ENCODE data around the gene B4GALT3.
"Not testable (repeated sequence)": the region's sequence is repeated elsewhere in the genome, so short reads cannot be mapped to it uniquely, and the experiment has no call there.

Gene B4GALT3

GRCh38 chr1:161177112-161177935 is at the start of gene B4GALT3:
Gene B4GALT3, minus strand, starts transcription at chr1:161177507. Its CDS starts 1,447 bp downstream, at chr1:161176060.
- DNase-seq (ENCODE audit: low spot score in 2 of 2): peak; percentile 56 to 95
- peaks cover 20% of the 10 kb centered on the region for H3K36me3 ChIP-seq (replicated peaks)
- peaks cover 14% of the 10 kb centered on the region for H3K4me1 ChIP-seq
- in situ Hi-C loops (cut with MboI; ENCODE audit: low sequenced_read_pairs): loop anchor here (25.0 kb wide), 1 partner anchor 560 kb away; the partner anchor contains the start of gene DUSP12
- no peaks in the 10 kb centered on the region for H3K27me3 ChIP-seq (ENCODE audit: low read depth)
- H3K4me3 ChIP-seq: peak within 1 kb of the TSS; percentile 76
- no peaks in the 10 kb centered on the region for H3K9me3 ChIP-seq

GRCh38 chr1:161226759-161227158 is 49.5 kb upstream of the B4GALT3 start:
- DNase-seq (ENCODE audit: low spot score in 2 of 2): no peak
- H3K27me3 ChIP-seq (ENCODE audit: low read depth): no peaks in the 10 kb centered on the region
- H3K4me1 ChIP-seq: peaks cover 11% of the 10 kb centered on the region
- peak overlapping the region; percentile 69 for H3K4me3 ChIP-seq
- peaks cover 20% of the 10 kb centered on the region for H3K36me3 ChIP-seq (replicated peaks)
- H3K9me3 ChIP-seq: peaks cover 2% of the 10 kb centered on the region; the same call in 1 of the 2 replicates
- in situ Hi-C loops (cut with MboI; ENCODE audit: low sequenced_read_pairs): loop anchor here (5.0 kb wide), 1 partner anchor 156 kb away; no protein-coding TSS in a partner anchor

GRCh38 chr1:161226320-161226711 is 49.0 kb upstream of the B4GALT3 start:
- Histone ChIP-seq H3K9me3 (peaks cover 2% of the 10 kb centered on the region; the same call in 1 of the 2 replicates), H3K27me3 (ENCODE audit: low read depth) (no peaks in the 10 kb centered on the region), H3K36me3 (replicated peaks) (peaks cover 20% of the 10 kb centered on the region), H3K4me3 (peak overlapping the region; percentile 69), H3K4me1 (peaks cover 11% of the 10 kb centered on the region)
- peak; percentile 22 to 38 for DNase-seq (ENCODE audit: low spot score in 2 of 2)
- in situ Hi-C loops (cut with MboI; ENCODE audit: low sequenced_read_pairs): loop anchor here (5.0 kb wide), 1 partner anchor 156 kb away; no protein-coding TSS in a partner anchor

GRCh38 chr1:161225534-161226319 is 48.4 kb upstream of the B4GALT3 start, which contains the start of gene TOMM40L:
Gene TOMM40L, plus strand, starts transcription at chr1:161226060. Its CDS starts 430 bp downstream, at chr1:161226490.
- H3K4me3 ChIP-seq: peak within 1 kb of the TSS; percentile 69
- no peaks in the 10 kb centered on the region for H3K27me3 ChIP-seq (ENCODE audit: low read depth)
- peak; percentile 94 to 99 for DNase-seq (ENCODE audit: low spot score in 2 of 2)
- peaks cover 2% of the 10 kb centered on the region; the same call in 1 of the 2 replicates for H3K9me3 ChIP-seq
- peaks cover 20% of the 10 kb centered on the region for H3K36me3 ChIP-seq (replicated peaks)
- in situ Hi-C loops (cut with MboI; ENCODE audit: low sequenced_read_pairs): loop anchor here (5.0 kb wide), 1 partner anchor 157 kb away; no protein-coding TSS in a partner anchor
- peaks cover 11% of the 10 kb centered on the region for H3K4me1 ChIP-seq

GRCh38 chr1:161225178-161225533 is 47.8 kb upstream of the B4GALT3 start:
- Histone ChIP-seq H3K27me3 (ENCODE audit: low read depth) (no peaks in the 10 kb centered on the region), H3K4me1 (peaks cover 11% of the 10 kb centered on the region), H3K36me3 (replicated peaks) (peaks cover 20% of the 10 kb centered on the region), H3K4me3 (0 out of 2 replicates have a peak overlapping the region, but pooled peaks have one; percentile 0), H3K9me3 (peaks cover 2% of the 10 kb centered on the region; the same call in 1 of the 2 replicates)
- no peak for DNase-seq (ENCODE audit: low spot score in 2 of 2)
- in situ Hi-C loops (cut with MboI; ENCODE audit: low sequenced_read_pairs): loop anchor here (5.0 kb wide), 1 partner anchor 157 kb away; no protein-coding TSS in a partner anchor

GRCh38 chr1:161224695-161225087 is 47.4 kb upstream of the B4GALT3 start:
- H3K4me1 ChIP-seq: peaks cover 11% of the 10 kb centered on the region
- H3K4me3 ChIP-seq; DNase-seq (ENCODE audit: low spot score in 2 of 2); H3K9me3 ChIP-seq; H3K27me3 ChIP-seq (ENCODE audit: low read depth): not testable (repeated sequence)
- peaks cover 20% of the 10 kb centered on the region for H3K36me3 ChIP-seq (replicated peaks)
- in situ Hi-C loops (cut with MboI; ENCODE audit: low sequenced_read_pairs): loop anchor here (5.0 kb wide), 1 partner anchor 158 kb away; no protein-coding TSS in a partner anchor

- peaks cover 2% of the 10 kb centered on the region; the same call in 1 of the 2 replicates for H3K9me3 ChIP-seq
- no peak for DNase-seq (ENCODE audit: low spot score in 2 of 2)
- peaks cover 13% of the 10 kb centered on the region for H3K36me3 ChIP-seq (replicated peaks)
- H3K4me3 ChIP-seq: no peak overlapping the region
- peaks cover 11% of the 10 kb centered on the region for H3K4me1 ChIP-seq
- in situ Hi-C loops (cut with MboI; ENCODE audit: low sequenced_read_pairs): no loop called here
- H3K27me3 ChIP-seq (ENCODE audit: low read depth): no peaks in the 10 kb centered on the region
These were observed 46.7 kb upstream of the B4GALT3 start for GRCh38 chr1:161223805-161224694.

- Histone ChIP-seq H3K4me1 (peaks cover 11% of the 10 kb centered on the region), H3K36me3 (replicated peaks) (no peaks in the 10 kb centered on the region), H3K4me3 (no peak overlapping the region), H3K9me3 (peaks cover 2% of the 10 kb centered on the region; the same call in 1 of the 2 replicates), H3K27me3 (ENCODE audit: low read depth) (no peaks in the 10 kb centered on the region)
- DNase-seq (ENCODE audit: low spot score in 2 of 2): no peak
- in situ Hi-C loops (cut with MboI; ENCODE audit: low sequenced_read_pairs): no loop called here
These were observed 45.1 kb upstream of the B4GALT3 start for GRCh38 chr1:161222175-161223019.

GRCh38 chr1:161220002-161220401 is 42.7 kb upstream of the B4GALT3 start:
- no peaks in the 10 kb centered on the region for H3K27me3 ChIP-seq (ENCODE audit: low read depth)
- in situ Hi-C loops (cut with MboI; ENCODE audit: low sequenced_read_pairs): no loop called here
- no peaks in the 10 kb centered on the region; the same call in 1 of the 2 replicates for H3K9me3 ChIP-seq
- H3K36me3 ChIP-seq (replicated peaks): no peaks in the 10 kb centered on the region
- DNase-seq (ENCODE audit: low spot score in 2 of 2): no peak
- H3K4me3 ChIP-seq: no peak overlapping the region
- H3K4me1 ChIP-seq: no peaks in the 10 kb centered on the region; the same call in 1 of the 2 replicates

GRCh38 chr1:161219078-161219892 is 42.0 kb upstream of the B4GALT3 start:
- in situ Hi-C loops (cut with MboI; ENCODE audit: low sequenced_read_pairs): no loop called here
- no peak for DNase-seq (ENCODE audit: low spot score in 2 of 2)
- no peaks in the 10 kb centered on the region for H3K9me3 ChIP-seq
- no peak overlapping the region for H3K4me3 ChIP-seq
- H3K36me3 ChIP-seq (replicated peaks): peaks cover 3% of the 10 kb centered on the region
- no peaks in the 10 kb centered on the region for H3K27me3 ChIP-seq (ENCODE audit: low read depth)
- no peaks in the 10 kb centered on the region for H3K4me1 ChIP-seq

- no peak for DNase-seq (ENCODE audit: low spot score in 2 of 2)
- Histone ChIP-seq H3K4me3 (no peak overlapping the region), H3K36me3 (replicated peaks) (peaks cover 11% of the 10 kb centered on the region), H3K27me3 (ENCODE audit: low read depth) (no peaks in the 10 kb centered on the region), H3K9me3 (no peaks in the 10 kb centered on the region), H3K4me1 (no peaks in the 10 kb centered on the region)
- in situ Hi-C loops (cut with MboI; ENCODE audit: low sequenced_read_pairs): no loop called here
These were observed 41.2 kb upstream of the B4GALT3 start for GRCh38 chr1:161218301-161219077.

All from HAP-1 (cell line).